ENCODE data around the gene VPS26A. TPM values are rescaled to one million over a fixed set of nuclear protein-coding genes. Genes with fewer than 3 reads are reported as not detected.

Gene VPS26A
- total RNA-seq, 2 donors from 2014 or later = 61.4 to 62.7 TPM

DNA sequence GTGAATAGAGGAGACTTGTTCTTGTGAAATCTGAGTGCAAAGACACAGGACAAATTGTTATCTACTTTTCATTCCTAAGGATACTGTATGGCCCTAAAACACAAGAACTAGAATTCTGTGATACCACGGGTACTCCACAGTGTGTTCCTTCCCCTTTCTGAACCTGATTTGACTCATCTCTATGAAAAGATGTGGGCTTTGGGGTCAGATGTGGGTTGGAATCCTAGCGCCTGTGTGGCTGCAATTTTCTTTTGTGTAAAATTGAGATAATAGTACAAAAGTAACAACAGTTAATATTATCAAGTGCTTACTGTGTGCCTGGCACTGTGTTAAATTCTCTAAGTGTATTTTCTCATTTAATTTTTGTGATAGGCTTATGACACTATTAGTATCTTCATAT, 27.9 kb upstream of the VPS26A start:
- Histone ChIP-seq H3K9ac (ENCODE audit: low read depth in 2 of 2, low read length in 2 of 2) (no peak overlapping the region), H3K27ac (no peak overlapping the region), H3K36me3 (no peaks in the 10 kb centered on the region), H3K4me1 (no peaks in the 10 kb centered on the region), H3K9me3 (no peaks in the 10 kb centered on the region), H3K27me3 (no peaks in the 10 kb centered on the region), H3K4me3 (no peak overlapping the region)
- intact Hi-C loops (cut with DNase I) = no loop called here
- TF ChIP-seq, protein P1, sequence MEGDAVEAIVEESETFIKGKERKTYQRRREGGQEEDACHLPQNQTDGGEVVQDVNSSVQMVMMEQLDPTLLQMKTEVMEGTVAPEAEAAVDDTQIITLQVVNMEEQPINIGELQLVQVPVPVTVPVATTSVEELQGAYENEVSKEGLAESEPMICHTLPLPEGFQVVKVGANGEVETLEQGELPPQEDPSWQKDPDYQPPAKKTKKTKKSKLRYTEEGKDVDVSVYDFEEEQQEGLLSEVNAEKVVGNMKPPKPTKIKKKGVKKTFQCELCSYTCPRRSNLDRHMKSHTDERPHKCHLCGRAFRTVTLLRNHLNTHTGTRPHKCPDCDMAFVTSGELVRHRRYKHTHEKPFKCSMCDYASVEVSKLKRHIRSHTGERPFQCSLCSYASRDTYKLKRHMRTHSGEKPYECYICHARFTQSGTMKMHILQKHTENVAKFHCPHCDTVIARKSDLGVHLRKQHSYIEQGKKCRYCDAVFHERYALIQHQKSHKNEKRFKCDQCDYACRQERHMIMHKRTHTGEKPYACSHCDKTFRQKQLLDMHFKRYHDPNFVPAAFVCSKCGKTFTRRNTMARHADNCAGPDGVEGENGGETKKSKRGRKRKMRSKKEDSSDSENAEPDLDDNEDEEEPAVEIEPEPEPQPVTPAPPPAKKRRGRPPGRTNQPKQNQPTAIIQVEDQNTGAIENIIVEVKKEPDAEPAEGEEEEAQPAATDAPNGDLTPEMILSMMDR (IDR thresholded peaks at IDR 0.05) = no peak
- no peak for DNase-seq

DNA sequence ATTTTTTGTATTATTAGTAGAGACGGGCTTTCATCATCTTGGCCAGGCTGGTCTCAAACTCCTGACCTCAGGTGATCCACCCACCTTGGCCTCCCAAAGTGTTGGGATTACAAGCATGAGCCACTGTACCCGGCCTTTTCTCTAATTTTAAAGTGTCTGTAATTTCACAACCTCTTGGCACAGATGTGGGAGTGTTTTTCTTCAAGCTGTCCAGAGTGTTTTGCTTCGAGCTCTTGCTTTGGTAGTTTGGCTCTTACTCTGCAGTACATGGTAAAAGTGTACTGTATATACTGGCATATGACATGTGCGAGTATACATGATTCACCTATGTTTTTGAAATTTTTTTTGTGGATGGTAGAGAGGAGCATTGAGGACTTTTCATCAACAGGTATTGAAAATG, 26.2 kb upstream of the VPS26A start:
- no peak for DNase-seq
- H3K4me3 ChIP-seq = no peak overlapping the region
- intact Hi-C loops (cut with DNase I) = no loop called here
- no peaks in the 10 kb centered on the region for H3K9me3 ChIP-seq
- no peak overlapping the region for H3K27ac ChIP-seq
- H3K4me1 ChIP-seq = no peaks in the 10 kb centered on the region
- H3K36me3 ChIP-seq = no peaks in the 10 kb centered on the region
- TF ChIP-seq, protein P1 (IDR thresholded peaks at IDR 0.05) = no peak
- no peak overlapping the region for H3K9ac ChIP-seq (ENCODE audit: low read depth in 2 of 2, low read length in 2 of 2)
- no peaks in the 10 kb centered on the region for H3K27me3 ChIP-seq

DNA sequence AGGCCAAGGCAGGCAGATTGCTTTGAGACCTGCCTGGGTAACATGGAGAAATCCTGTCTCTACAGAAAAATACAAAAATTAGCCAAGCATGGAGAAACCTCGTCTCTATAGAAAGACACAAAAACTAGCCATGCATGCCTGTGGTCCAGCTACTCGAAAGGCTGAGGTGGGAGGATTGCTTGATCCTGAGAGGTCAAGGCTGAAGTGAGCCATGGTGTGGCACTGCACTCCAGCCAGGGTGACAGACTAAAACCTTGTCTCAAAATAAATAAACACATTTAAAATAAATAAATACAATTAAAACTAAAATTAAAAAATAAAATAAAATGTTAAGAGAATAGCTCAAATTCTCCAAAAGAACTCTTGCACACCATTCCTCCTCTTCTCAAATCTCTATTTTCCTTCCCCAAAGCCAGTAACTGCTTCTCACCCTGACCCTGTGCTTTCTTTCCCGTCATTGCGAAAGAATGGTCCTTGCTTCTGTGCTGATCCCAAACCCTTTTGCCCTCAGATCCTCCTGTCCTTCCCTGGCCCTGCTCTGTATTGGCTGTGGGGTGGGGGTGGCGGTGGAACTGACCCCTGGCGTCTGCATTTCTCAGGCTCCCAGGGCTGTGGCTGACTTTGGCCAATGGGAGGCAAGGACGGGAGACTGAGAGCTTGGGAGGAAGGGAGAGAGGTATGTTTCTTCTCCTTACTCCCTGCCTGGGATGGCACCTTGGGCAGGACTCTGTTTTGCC, 23.7 kb upstream of the VPS26A start:
- DNase-seq = no peak
- intact Hi-C loops (cut with DNase I) = no loop called here
- Histone ChIP-seq H3K4me1 (no peaks in the 10 kb centered on the region), H3K36me3 (no peaks in the 10 kb centered on the region), H3K4me3 (no peak overlapping the region), H3K9me3 (no peaks in the 10 kb centered on the region), H3K27me3 (no peaks in the 10 kb centered on the region), H3K9ac (ENCODE audit: low read depth in 2 of 2, low read length in 2 of 2) (no peak overlapping the region), H3K27ac (no peak overlapping the region)
- TF ChIP-seq, protein P1 (IDR thresholded peaks at IDR 0.05) = no peak

DNA sequence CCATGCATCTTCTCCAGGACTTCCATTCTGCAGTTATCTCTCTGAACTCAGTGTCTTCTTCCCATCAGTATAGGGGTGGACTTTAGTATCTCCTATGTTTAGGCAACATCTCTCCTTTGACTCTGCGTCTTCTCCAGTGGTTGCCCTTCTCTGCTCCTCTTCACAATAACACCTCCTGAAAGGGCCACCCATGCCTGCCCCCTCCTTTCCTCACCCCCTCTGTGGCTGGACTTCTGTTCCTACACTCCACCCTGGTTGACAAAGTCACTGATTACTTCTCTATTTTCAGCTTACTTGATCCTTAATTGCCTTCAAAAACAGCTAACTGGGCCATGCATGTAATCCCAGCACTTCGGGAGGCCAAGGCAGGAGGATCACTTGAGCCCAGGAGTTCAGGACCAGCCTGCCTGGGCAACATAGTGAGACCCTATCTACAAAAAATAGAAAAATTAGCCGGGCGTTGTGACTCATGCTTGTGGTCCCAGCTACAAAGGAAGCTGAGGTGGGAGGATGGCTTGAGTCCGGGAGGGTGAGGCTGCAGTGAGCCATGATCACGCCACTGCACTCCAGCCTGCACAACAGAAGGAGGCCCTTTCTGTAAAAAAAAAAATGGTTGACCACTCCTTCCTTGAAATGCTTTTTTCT, 22.4 kb upstream of the VPS26A start:
- Histone ChIP-seq H3K9ac (ENCODE audit: low read depth in 2 of 2, low read length in 2 of 2) (no peak overlapping the region), H3K4me3 (no peak overlapping the region), H3K9me3 (no peaks in the 10 kb centered on the region), H3K27ac (no peak overlapping the region), H3K27me3 (no peaks in the 10 kb centered on the region), H3K36me3 (no peaks in the 10 kb centered on the region), H3K4me1 (no peaks in the 10 kb centered on the region)
- TF ChIP-seq, protein P1 (IDR thresholded peaks at IDR 0.05) = no peak
- DNase-seq = no peak
- intact Hi-C loops (cut with DNase I) = no loop called here

DNA sequence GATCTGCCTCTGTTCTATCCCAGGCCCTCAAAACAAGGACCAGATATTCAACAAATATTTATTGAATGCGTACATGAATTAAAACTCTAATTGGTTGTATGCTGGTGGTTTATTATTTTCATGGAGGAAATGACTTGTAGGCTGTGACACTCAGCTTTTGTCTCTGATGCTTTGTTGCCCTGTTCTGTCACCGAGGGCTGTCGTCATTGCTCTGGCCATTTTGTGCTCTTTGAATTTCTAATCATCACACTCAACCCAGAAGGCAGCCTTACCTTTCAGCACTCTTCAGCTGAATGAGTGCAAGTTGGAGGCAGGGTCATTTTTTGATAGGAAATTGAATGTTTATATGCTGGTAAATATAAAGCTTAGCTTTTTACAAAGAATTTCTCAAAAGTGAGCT, 21.5 kb upstream of the VPS26A start:
- Histone ChIP-seq H3K27ac (no peak overlapping the region), H3K4me3 (no peak overlapping the region), H3K36me3 (no peaks in the 10 kb centered on the region), H3K27me3 (no peaks in the 10 kb centered on the region), H3K9me3 (no peaks in the 10 kb centered on the region), H3K9ac (ENCODE audit: low read depth in 2 of 2, low read length in 2 of 2) (no peak overlapping the region), H3K4me1 (no peaks in the 10 kb centered on the region)
- no peak for DNase-seq
- intact Hi-C loops (cut with DNase I) = no loop called here
- TF ChIP-seq, protein P1 (IDR thresholded peaks at IDR 0.05) = no peak
